OCI-LY3 (cell line): Measurements from ENCODE around the gene CYBRD1.
A peak's percentile ranks its signal among the peaks of the same experiment; 100 is the strongest.

ENCODE experiments used
- H2AFZ ChIP-seq: fragments of 200-600, 300-600 bp; shearing (Covaris generic); 2 replicates; pipeline ENCODE4 v1.6.0; 2014; ENCODE audit warnings: antibody characterized with exemption, low read depth, low read length
- H3K27ac ChIP-seq: fragments of 200-600, 300-600 bp; sonication (generic); 2 replicates; pipeline ENCODE4 v1.5.1; 2014; ENCODE audit warnings: mild to moderate bottlenecking, low read length, moderate library complexity, mixed read lengths
- H3K27me3 ChIP-seq: fragments of 200-600, 300-600 bp; sonication (generic); 2 replicates; pipeline ENCODE4 v1.6.1; 2014; ENCODE audit warnings: low read depth, low read length, mixed read lengths
- H3K36me3 ChIP-seq: fragments of 200-600, 300-600 bp; sonication (generic); replicated peaks from 2 replicates; pipeline ENCODE3; 2014; ENCODE audit warnings: low read depth, low read length, mixed read lengths
- H3K4me1 ChIP-seq: fragments of 300-600, 200-600 bp; sonication (generic); 2 replicates; pipeline ENCODE4 v1.6.1; 2014; ENCODE audit warnings: low read length, mixed read lengths
- H3K4me2 ChIP-seq: fragments of 200-600, 300-600 bp; sonication (generic); 2 replicates; pipeline ENCODE4 v1.6.1; 2014; ENCODE audit warnings: low read length, mixed read lengths
- H3K4me3 ChIP-seq: fragments of 300-600, 200-600 bp; sonication (generic); 2 replicates; pipeline ENCODE4 v1.5.1; 2014; ENCODE audit warnings: antibody characterized with exemption, mild to moderate bottlenecking, low read length, moderate library complexity
- H3K79me2 ChIP-seq: fragments of 300-600, 200-600 bp; shearing (Covaris generic); 2 replicates; pipeline ENCODE4 v1.6.1; 2014; ENCODE audit warnings: mild to moderate bottlenecking, low read length, mixed read lengths
- H3K9ac ChIP-seq: fragments of 300-600, 200-600 bp; shearing (Covaris generic); 2 replicates; pipeline ENCODE4 v1.6.0; 2014; ENCODE audit warnings: mild to moderate bottlenecking, low read length, moderate library complexity
- H3K9me3 ChIP-seq: fragments of 200-600, 300-600 bp; shearing (Covaris generic); 2 replicates; pipeline ENCODE4 v1.6.1; 2014; ENCODE audit warnings: low read length, mixed read lengths; ENCODE audit not compliant: insufficient read depth
- H4K20me1 ChIP-seq: fragments of 200-600, 300-600 bp; sonication (generic); 2 replicates; pipeline ENCODE4 v1.6.1; 2016; ENCODE audit warnings: low read length, mixed read lengths; ENCODE audit not compliant: insufficient read depth
- CTCF ChIP-seq: fragments of 200-600, 300-600 bp; sonication (generic); IDR thresholded peaks from 2 replicates; pipeline ENCODE4 v1.5.1; 2014; ENCODE audit warnings: antibody characterized with exemption, low read length, low read depth
- EZH2phosphoT487 ChIP-seq: fragments of 200-600 bp; shearing (Covaris generic); IDR thresholded peaks from 2 replicates; pipeline ENCODE4 v1.6.1; 2018; ENCODE audit warnings: antibody characterized with exemption, mixed run types, low read depth

CYBRD1 gene

GRCh38 chr2:171521361-171522051 is 768 bp upstream of the CYBRD1 start:
- peak overlapping the region; percentile 94 for H3K4me2 ChIP-seq
- H4K20me1 ChIP-seq: no peaks in the 10 kb centered on the region
- no peaks in the 10 kb centered on the region for H3K9me3 ChIP-seq
- TF ChIP-seq EZH2phosphoT487: no peak
- TF ChIP-seq CTCF: no peak
- H3K9ac ChIP-seq: peak overlapping the region; percentile 91
- H3K79me2 ChIP-seq: peaks cover 4% of the 10 kb centered on the region
- peak overlapping the region; percentile 48 for H3K27ac ChIP-seq
- peaks cover 8% of the 10 kb centered on the region for H3K27me3 ChIP-seq
- H3K4me1 ChIP-seq: peaks cover 17% of the 10 kb centered on the region
- H3K36me3 ChIP-seq: no peaks in the 10 kb centered on the region
- H2AFZ ChIP-seq: peak overlapping the region; percentile 84
- peak overlapping the region; percentile 95 for H3K4me3 ChIP-seq

GRCh38 chr2:171522788-171523087 is 464 bp downstream of the CYBRD1 start:
- Histone ChIP-seq H2AFZ (peak overlapping the region; percentile 84), H3K4me3 (peak overlapping the region; percentile 95)

GRCh38 chr2:171523088-171524017 is 1.1 kb downstream of the CYBRD1 start:
- Histone ChIP-seq H2AFZ (peak overlapping the region; percentile 35; the same call in 1 of the 2 replicates), H4K20me1 (0 out of 2 replicates have a peak, but pooled peaks cover 2% of the 10 kb centered on the region), H3K4me3 (peak overlapping the region; percentile 95), H3K27me3 (peaks cover 8% of the 10 kb centered on the region), H3K4me1 (peaks cover 17% of the 10 kb centered on the region), H3K9ac (peak overlapping the region; percentile 91), H3K36me3 (no peaks in the 10 kb centered on the region), H3K4me2 (peak overlapping the region; percentile 94), H3K27ac (peak overlapping the region; percentile 48), H3K9me3 (no peaks in the 10 kb centered on the region), H3K79me2 (peaks cover 4% of the 10 kb centered on the region)
- TF ChIP-seq CTCF (no peak), EZH2phosphoT487 (no peak)

More at GRCh38 chr2:171522788-171523087, 464 bp downstream of the CYBRD1 start:
- peak overlapping the region; percentile 91 for H3K9ac ChIP-seq
- H3K4me1 ChIP-seq: peaks cover 17% of the 10 kb centered on the region
- peaks cover 8% of the 10 kb centered on the region for H3K27me3 ChIP-seq
- no peaks in the 10 kb centered on the region for H3K9me3 ChIP-seq
- H3K27ac ChIP-seq: peak overlapping the region; percentile 48
- 0 out of 2 replicates have a peak, but pooled peaks cover 2% of the 10 kb centered on the region for H4K20me1 ChIP-seq
- H3K4me2 ChIP-seq: peak overlapping the region; percentile 94
- H3K36me3 ChIP-seq: no peaks in the 10 kb centered on the region
- peaks cover 4% of the 10 kb centered on the region for H3K79me2 ChIP-seq
- no peak for TF ChIP-seq CTCF
- TF ChIP-seq EZH2phosphoT487: no peak

GRCh38 chr2:171524018-171524401 is 1.7 kb downstream of the CYBRD1 start:
- H2AFZ ChIP-seq: no peak overlapping the region
- peak overlapping the region; percentile 95 for H3K4me3 ChIP-seq
- peak overlapping the region; percentile 91 for H3K9ac ChIP-seq
- peaks cover 17% of the 10 kb centered on the region for H3K4me1 ChIP-seq
- peaks cover 7% of the 10 kb centered on the region for H3K27me3 ChIP-seq
- no peaks in the 10 kb centered on the region for H3K36me3 ChIP-seq
- H4K20me1 ChIP-seq: 0 out of 2 replicates have a peak, but pooled peaks cover 2% of the 10 kb centered on the region
- H3K9me3 ChIP-seq: no peaks in the 10 kb centered on the region
- TF ChIP-seq CTCF (no peak), EZH2phosphoT487 (no peak)
- no peak overlapping the region for H3K27ac ChIP-seq
- H3K79me2 ChIP-seq: peaks cover 4% of the 10 kb centered on the region
- peak overlapping the region; percentile 94 for H3K4me2 ChIP-seq
